Measurements from ENCODE around the gene DDX6.

DNA sequence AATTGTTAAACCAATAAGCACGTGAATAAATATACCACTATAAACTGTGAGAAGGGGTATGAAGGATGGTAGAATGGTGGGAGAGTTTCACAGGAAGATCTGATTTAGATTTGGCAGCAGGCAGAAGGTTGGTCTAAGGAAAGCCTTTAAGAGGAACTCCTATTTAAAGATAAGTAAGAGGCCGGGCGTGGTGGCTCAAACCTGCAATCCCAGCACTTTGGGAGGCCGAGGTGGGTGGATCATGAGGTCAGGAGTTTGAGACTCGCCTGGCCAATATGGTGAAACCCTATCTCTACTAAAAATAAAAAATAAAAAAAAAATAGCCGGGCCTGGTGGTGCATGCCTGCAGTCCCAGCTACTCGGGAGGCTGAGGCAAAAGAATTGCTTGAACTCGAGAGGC lies 46.9 kb upstream of the DDX6 start:
- TF ChIP-seq CTCF (IDR thresholded peaks at IDR 0.05) (no peak), ZFX (IDR thresholded peaks at IDR 0.05; ENCODE audit: borderline replicate concordance) (no peak)
